OCI-LY3 (cell line): ENCODE measurements around the gene IRF5.

Experiments used
- H2AFZ ChIP-seq: fragments of 200-600, 300-600 bp; shearing (Covaris generic); 2 replicates; pipeline ENCODE4 v1.6.0; 2014; ENCODE audit warnings: antibody characterized with exemption, low read depth, low read length
- H3K27ac ChIP-seq: fragments of 200-600, 300-600 bp; sonication (generic); 2 replicates; pipeline ENCODE4 v1.5.1; 2014; ENCODE audit warnings: mild to moderate bottlenecking, low read length, moderate library complexity, mixed read lengths
- H3K27me3 ChIP-seq: fragments of 200-600, 300-600 bp; sonication (generic); 2 replicates; pipeline ENCODE4 v1.6.1; 2014; ENCODE audit warnings: low read depth, low read length, mixed read lengths
- H3K36me3 ChIP-seq: fragments of 200-600, 300-600 bp; sonication (generic); replicated peaks from 2 replicates; pipeline ENCODE3; 2014; ENCODE audit warnings: low read depth, low read length, mixed read lengths
- H3K4me1 ChIP-seq: fragments of 300-600, 200-600 bp; sonication (generic); 2 replicates; pipeline ENCODE4 v1.6.1; 2014; ENCODE audit warnings: low read length, mixed read lengths
- H3K4me2 ChIP-seq: fragments of 200-600, 300-600 bp; sonication (generic); 2 replicates; pipeline ENCODE4 v1.6.1; 2014; ENCODE audit warnings: low read length, mixed read lengths
- H3K4me3 ChIP-seq: fragments of 300-600, 200-600 bp; sonication (generic); 2 replicates; pipeline ENCODE4 v1.5.1; 2014; ENCODE audit warnings: antibody characterized with exemption, mild to moderate bottlenecking, low read length, moderate library complexity
- H3K79me2 ChIP-seq: fragments of 300-600, 200-600 bp; shearing (Covaris generic); 2 replicates; pipeline ENCODE4 v1.6.1; 2014; ENCODE audit warnings: mild to moderate bottlenecking, low read length, mixed read lengths
- H3K9ac ChIP-seq: fragments of 300-600, 200-600 bp; shearing (Covaris generic); 2 replicates; pipeline ENCODE4 v1.6.0; 2014; ENCODE audit warnings: mild to moderate bottlenecking, low read length, moderate library complexity
- H3K9me3 ChIP-seq: fragments of 200-600, 300-600 bp; shearing (Covaris generic); 2 replicates; pipeline ENCODE4 v1.6.1; 2014; ENCODE audit warnings: low read length, mixed read lengths; ENCODE audit not compliant: insufficient read depth
- H4K20me1 ChIP-seq: fragments of 200-600, 300-600 bp; sonication (generic); 2 replicates; pipeline ENCODE4 v1.6.1; 2016; ENCODE audit warnings: low read length, mixed read lengths; ENCODE audit not compliant: insufficient read depth
- CTCF ChIP-seq: fragments of 200-600, 300-600 bp; sonication (generic); IDR thresholded peaks from 2 replicates; pipeline ENCODE4 v1.5.1; 2014; ENCODE audit warnings: antibody characterized with exemption, low read length, low read depth
- EZH2phosphoT487 ChIP-seq: fragments of 200-600 bp; shearing (Covaris generic); IDR thresholded peaks from 2 replicates; pipeline ENCODE4 v1.6.1; 2018; ENCODE audit warnings: antibody characterized with exemption, mixed run types, low read depth

The IRF5 gene

GRCh38 chr7:128934361-128935341 is 3.1 kb upstream of the IRF5 start:
- no peak for TF ChIP-seq CTCF
- TF ChIP-seq EZH2phosphoT487 = no peak
- peak overlapping the region; percentile 89 for H3K27ac ChIP-seq
- peaks cover 8% of the 10 kb centered on the region for H3K36me3 ChIP-seq
- H3K79me2 ChIP-seq = peaks cover 47% of the 10 kb centered on the region
- H3K9me3 ChIP-seq = no peaks in the 10 kb centered on the region
- peak overlapping the region; percentile 98 for H3K4me2 ChIP-seq
- H3K4me1 ChIP-seq = peaks cover 55% of the 10 kb centered on the region
- H4K20me1 ChIP-seq = no peaks in the 10 kb centered on the region
- H3K4me3 ChIP-seq = peak overlapping the region; percentile 64
- H2AFZ ChIP-seq = no peak overlapping the region
- peak overlapping the region; percentile 82 for H3K9ac ChIP-seq
- H3K27me3 ChIP-seq = no peaks in the 10 kb centered on the region

DNA sequence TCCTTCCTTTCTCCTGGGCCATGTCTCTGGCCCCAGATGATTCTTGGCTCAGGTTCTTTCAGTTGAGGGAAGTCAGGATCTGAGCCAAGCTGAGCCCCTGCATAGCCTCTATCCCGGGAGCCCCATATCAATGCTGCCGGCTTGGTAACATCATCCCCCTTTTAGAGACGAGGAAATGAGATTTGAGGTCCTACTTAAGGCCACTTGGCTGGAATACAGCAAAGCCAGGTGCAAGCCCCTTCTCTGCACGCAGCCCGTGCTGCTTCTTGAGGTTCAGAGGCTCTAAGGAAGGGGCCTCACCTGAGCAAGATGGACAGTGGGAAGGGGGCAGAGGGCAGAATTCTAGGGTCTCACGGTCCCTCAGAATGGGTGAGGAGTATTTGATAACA is 2.4 kb upstream of the IRF5 start:
- peak overlapping the region; percentile 89 for H3K27ac ChIP-seq
- H3K9me3 ChIP-seq = no peaks in the 10 kb centered on the region
- peaks cover 10% of the 10 kb centered on the region for H3K36me3 ChIP-seq
- peak overlapping the region; percentile 82 for H3K9ac ChIP-seq
- peaks cover 54% of the 10 kb centered on the region for H3K79me2 ChIP-seq
- TF ChIP-seq EZH2phosphoT487 (no peak), CTCF (no peak)
- H3K4me1 ChIP-seq = peaks cover 62% of the 10 kb centered on the region
- H3K4me2 ChIP-seq = peak overlapping the region; percentile 98
- H4K20me1 ChIP-seq = no peaks in the 10 kb centered on the region
- H3K27me3 ChIP-seq = no peaks in the 10 kb centered on the region
- H2AFZ ChIP-seq = no peak overlapping the region
- H3K4me3 ChIP-seq = peak overlapping the region; percentile 64

DNA sequence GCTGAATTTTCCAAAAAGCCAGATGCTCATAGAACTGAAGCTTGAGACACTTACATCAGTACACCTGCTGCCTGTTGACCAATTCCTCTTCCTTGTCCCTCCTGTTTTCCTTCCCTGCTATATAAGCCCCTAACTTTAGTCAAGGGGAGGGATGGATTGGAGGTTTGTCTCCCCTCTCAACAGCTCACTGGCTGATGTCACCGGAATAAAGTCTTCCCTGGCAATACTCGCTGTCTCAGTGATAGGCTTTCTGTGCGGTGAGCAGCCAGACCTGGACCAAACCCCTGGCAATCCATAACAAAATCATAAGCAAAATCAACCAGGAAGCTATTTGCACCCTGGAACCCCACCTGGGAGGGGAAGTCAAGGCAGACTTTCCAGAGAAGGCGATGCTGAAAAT is 929 bp upstream of the IRF5 start:
- H3K4me1 ChIP-seq = peaks cover 75% of the 10 kb centered on the region
- TF ChIP-seq CTCF = no peak
- TF ChIP-seq EZH2phosphoT487 = no peak
- peak overlapping the region; percentile 80 for H3K4me2 ChIP-seq
- peak overlapping the region; percentile 99 for H3K9ac ChIP-seq
- no peaks in the 10 kb centered on the region for H3K9me3 ChIP-seq
- H3K36me3 ChIP-seq = peaks cover 17% of the 10 kb centered on the region
- peak overlapping the region; percentile 97 for H3K4me3 ChIP-seq
- no peaks in the 10 kb centered on the region for H3K27me3 ChIP-seq
- H4K20me1 ChIP-seq = peaks cover 6% of the 10 kb centered on the region
- no peak overlapping the region for H2AFZ ChIP-seq
- H3K79me2 ChIP-seq = peaks cover 69% of the 10 kb centered on the region
- H3K27ac ChIP-seq = peak overlapping the region; percentile 97

DNA sequence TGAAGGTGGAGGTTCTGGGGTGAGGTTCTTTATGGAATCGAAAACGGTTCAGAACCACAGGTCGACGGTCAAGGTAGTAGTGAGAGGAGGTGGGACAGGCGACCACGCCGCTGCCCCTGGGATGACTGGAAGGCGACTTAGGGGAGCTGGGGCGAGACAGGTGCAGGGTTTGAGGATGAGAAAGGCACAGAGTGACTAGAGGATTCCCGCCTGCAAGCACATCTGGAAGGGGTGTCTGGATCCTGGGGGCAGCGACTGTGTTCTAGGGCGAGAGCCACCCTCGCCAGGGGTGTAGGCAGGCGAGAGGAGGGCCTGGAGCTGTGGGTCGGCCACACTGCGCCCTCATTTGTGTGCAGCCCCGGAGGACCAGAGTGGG is 468 bp upstream of the IRF5 start:
- Histone ChIP-seq H3K9me3 (no peaks in the 10 kb centered on the region), H3K4me2 (peak overlapping the region; percentile 80), H3K4me3 (peak overlapping the region; percentile 97), H4K20me1 (peaks cover 10% of the 10 kb centered on the region), H3K27me3 (no peaks in the 10 kb centered on the region), H2AFZ (no peak overlapping the region), H3K36me3 (peaks cover 22% of the 10 kb centered on the region), H3K79me2 (peaks cover 74% of the 10 kb centered on the region), H3K4me1 (peaks cover 79% of the 10 kb centered on the region), H3K27ac (peak overlapping the region; percentile 97), H3K9ac (peak overlapping the region; percentile 99)
- TF ChIP-seq CTCF (no peak), EZH2phosphoT487 (no peak)
